Neural progenitor cell (in vitro differentiated cells): ENCODE data around the gene EPHX1. TPM values are rescaled to one million over a fixed set of nuclear protein-coding genes. Genes with fewer than 3 reads are reported as not detected.
A peak's percentile ranks its signal among the peaks of the same experiment; 100 is the strongest.
"Not testable (repeated sequence)": the region's sequence is repeated elsewhere in the genome, so short reads cannot be mapped to it uniquely, and the experiment has no call there.

Experiments used
- DNase-seq: peaks from one replicate; pipeline ENCODE4 v3.0.0-alpha.2; 2016; ENCODE audit warnings: low spot score
- H2AFZ ChIP-seq: fragments of 200-600 bp; sonication (generic); replicated peaks from 2 replicates; pipeline ENCODE4 v1.6.1; 2016; ENCODE audit warnings: antibody characterized with exemption
- H3F3A ChIP-seq: fragments of 200-600 bp; sonication (generic); 2 replicates; pipeline ENCODE4 v1.6.1; 2016; ENCODE audit warnings: antibody characterized with exemption, low read depth
- H3K27ac ChIP-seq: fragments of 200-600 bp; sonication (generic); 2 replicates; pipeline ENCODE4 v1.5.1; 2016; ENCODE audit warnings: mild to moderate bottlenecking
- H3K27me3 ChIP-seq: fragments of 200-600 bp; sonication (generic); 2 replicates; pipeline ENCODE4 v1.6.1; 2016; ENCODE audit warnings: mild to moderate bottlenecking, moderate library complexity
- H3K36me3 ChIP-seq: fragments of 200-600 bp; sonication (generic); 2 replicates; pipeline ENCODE4 v1.5.1; 2016
- H3K4me1 ChIP-seq: fragments of 200-600 bp; sonication (generic); 2 replicates; pipeline ENCODE4 v1.6.1; 2016; ENCODE audit warnings: mixed run types
- H3K4me2 ChIP-seq: fragments of 200-600 bp; sonication (generic); 2 replicates; pipeline ENCODE4 v1.6.1; 2016
- H3K4me3 ChIP-seq: fragments of 200-600 bp; sonication (generic); 2 replicates; pipeline ENCODE4 v1.5.1; 2016
- H3K79me2 ChIP-seq: fragments of 200-600 bp; sonication (generic); 2 replicates; pipeline ENCODE4 v1.6.1; 2016; ENCODE audit warnings: low read depth
- H3K9ac ChIP-seq: fragments of 200-600 bp; sonication (generic); 2 replicates; pipeline ENCODE4 v1.6.1; 2016
- H3K9me3 ChIP-seq: fragments of 200-600 bp; sonication (generic); 2 replicates; pipeline ENCODE4 v1.5.1; 2016; ENCODE audit warnings: low read depth
- H4K20me1 ChIP-seq: fragments of 200-600 bp; sonication (generic); 2 replicates; pipeline ENCODE4 v1.6.1; 2016; ENCODE audit warnings: low read depth
- H3K27ac Mint-ChIP-seq: 3 replicates; pipeline ENCODE4 v1.8.0; 2021; ENCODE audit warnings: mixed read lengths
- H3K27me3 Mint-ChIP-seq: 2 replicates; pipeline ENCODE4 v1.8.0; 2022; ENCODE audit warnings: low read depth, mild to moderate bottlenecking, inconsistent platforms, moderate library complexity, mixed read lengths; ENCODE audit not compliant: insufficient read depth
- H3K36me3 Mint-ChIP-seq: 3 replicates; pipeline ENCODE4 v1.8.0; 2021; ENCODE audit warnings: mixed read lengths
- H3K4me1 Mint-ChIP-seq: 3 replicates; pipeline ENCODE4 v1.8.0; 2021; ENCODE audit warnings: mixed read lengths
- H3K4me3 Mint-ChIP-seq: 3 replicates; pipeline ENCODE4 v1.8.0; 2021; ENCODE audit warnings: mild to moderate bottlenecking, moderate library complexity, mixed read lengths
- H3K9me3 Mint-ChIP-seq: 3 replicates; pipeline ENCODE4 v1.8.0; 2020; ENCODE audit warnings: mixed read lengths
- CTCF ChIP-seq: fragments of 200-600 bp; sonication (generic); IDR thresholded peaks from 2 replicates; pipeline ENCODE4 v1.5.1; 2017; ENCODE audit warnings: antibody characterized with exemption, mild to moderate bottlenecking
- EZH2 ChIP-seq: fragments of 200-600 bp; sonication (generic); IDR thresholded peaks from 2 replicates; pipeline ENCODE4 v1.6.1; 2017; ENCODE audit warnings: antibody characterized with exemption, mild to moderate bottlenecking, moderate library complexity
- EZH2phosphoT487 ChIP-seq: fragments of 200-600 bp; sonication (generic); IDR thresholded peaks from 2 replicates; pipeline ENCODE4 v1.6.1; 2017; ENCODE audit warnings: antibody characterized with exemption
- total RNA-seq: library from RNA; depleted of rRNA; stranded (reverse); fragments of >200 nt; gene quantifications from 2 replicates; pipeline ENCODE4 v1.2.3, GENCODE V29; 2015; ENCODE audit warnings: low replicate concordance

The EPHX1 gene
- total RNA-seq, 1 donor from 2014 or later: 4.3 TPM

GRCh38 chr1:225814381-225814780, 4.5 kb downstream of the EPHX1 start:
- H2AFZ ChIP-seq: no peak overlapping the region
- H3K4me3 ChIP-seq: no peak overlapping the region
- no peak overlapping the region for H3K4me2 ChIP-seq
- Mint-ChIP-seq H3K9me3 (no peaks in the 10 kb centered on the region), H3K27me3 (peaks cover 10% of the 10 kb centered on the region), H3K4me3 (no peak overlapping the region), H3K36me3 (no peaks in the 10 kb centered on the region), H3K27ac (no peak overlapping the region), H3K4me1 (peaks cover 44% of the 10 kb centered on the region)
- H3K9ac ChIP-seq: no peak overlapping the region
- no peak overlapping the region for H3K27ac ChIP-seq
- no peaks in the 10 kb centered on the region for H3K9me3 ChIP-seq
- H3K79me2 ChIP-seq: no peaks in the 10 kb centered on the region
- peaks cover 47% of the 10 kb centered on the region for H3K4me1 ChIP-seq
- no peak for DNase-seq
- H3K36me3 ChIP-seq: no peaks in the 10 kb centered on the region
- peaks cover 20% of the 10 kb centered on the region for H3F3A ChIP-seq
- peaks cover 30% of the 10 kb centered on the region for H4K20me1 ChIP-seq
- peaks cover 23% of the 10 kb centered on the region for H3K27me3 ChIP-seq
- TF ChIP-seq EZH2phosphoT487: no peak
- TF ChIP-seq EZH2: no peak
- TF ChIP-seq CTCF: no peak

GRCh38 chr1:225815090-225815489, 5.2 kb downstream of the EPHX1 start:
- not testable (repeated sequence) for H3K9me3 Mint-ChIP-seq, H3K27ac ChIP-seq, H3K36me3 Mint-ChIP-seq, H3K4me3 Mint-ChIP-seq, H2AFZ ChIP-seq, H3K9ac ChIP-seq, H3K4me2 ChIP-seq, H3K36me3 ChIP-seq, H3K4me3 ChIP-seq, H3K27me3 Mint-ChIP-seq, H3K27ac Mint-ChIP-seq, DNase-seq, H3K79me2 ChIP-seq, H3K9me3 ChIP-seq
- H4K20me1 ChIP-seq: peaks cover 27% of the 10 kb centered on the region
- H3K4me1 ChIP-seq: peaks cover 47% of the 10 kb centered on the region
- H3K27me3 ChIP-seq: peaks cover 20% of the 10 kb centered on the region
- peaks cover 44% of the 10 kb centered on the region for H3K4me1 Mint-ChIP-seq
- H3F3A ChIP-seq: peaks cover 15% of the 10 kb centered on the region

GRCh38 chr1:225815526-225816178, 5.7 kb downstream of the EPHX1 start:
- H3K9me3 ChIP-seq: no peaks in the 10 kb centered on the region
- no peak overlapping the region for H3K27ac ChIP-seq
- Mint-ChIP-seq H3K36me3 (no peaks in the 10 kb centered on the region), H3K4me1 (peaks cover 41% of the 10 kb centered on the region), H3K9me3 (no peaks in the 10 kb centered on the region), H3K4me3 (no peak overlapping the region), H3K27me3 (peaks cover 6% of the 10 kb centered on the region), H3K27ac (peak overlapping the region; percentile 36)
- peaks cover 10% of the 10 kb centered on the region for H3F3A ChIP-seq
- no peak overlapping the region for H3K9ac ChIP-seq
- H3K36me3 ChIP-seq: no peaks in the 10 kb centered on the region
- no peak overlapping the region for H3K4me3 ChIP-seq
- H2AFZ ChIP-seq: no peak overlapping the region
- peaks cover 47% of the 10 kb centered on the region for H3K4me1 ChIP-seq
- no peak for TF ChIP-seq CTCF
- no peak for TF ChIP-seq EZH2
- TF ChIP-seq EZH2phosphoT487: no peak
- peaks cover 15% of the 10 kb centered on the region for H3K27me3 ChIP-seq
- peak; percentile 31 for DNase-seq
- no peaks in the 10 kb centered on the region for H3K79me2 ChIP-seq
- H3K4me2 ChIP-seq: no peak overlapping the region
- peaks cover 24% of the 10 kb centered on the region for H4K20me1 ChIP-seq

GRCh38 chr1:225816643-225817538, 7.0 kb downstream of the EPHX1 start:
- H3K4me3 Mint-ChIP-seq: no peak overlapping the region
- no peak for DNase-seq

More at GRCh38 chr1:225816643-225817538, 7.0 kb downstream of the EPHX1 start:
- TF ChIP-seq EZH2phosphoT487: no peak
- TF ChIP-seq EZH2: no peak
- TF ChIP-seq CTCF: no peak
- H3K36me3 ChIP-seq: no peaks in the 10 kb centered on the region
- Mint-ChIP-seq H3K9me3 (no peaks in the 10 kb centered on the region), H3K27ac (no peak overlapping the region), H3K4me1 (peaks cover 30% of the 10 kb centered on the region), H3K36me3 (no peaks in the 10 kb centered on the region), H3K27me3 (peaks cover 4% of the 10 kb centered on the region)
- peaks cover 12% of the 10 kb centered on the region for H4K20me1 ChIP-seq
- H2AFZ ChIP-seq: no peak overlapping the region
- no peak overlapping the region for H3K4me2 ChIP-seq
- H3F3A ChIP-seq: peaks cover 10% of the 10 kb centered on the region
- no peak overlapping the region for H3K27ac ChIP-seq
- H3K79me2 ChIP-seq: no peaks in the 10 kb centered on the region
- peaks cover 37% of the 10 kb centered on the region for H3K4me1 ChIP-seq
- no peak overlapping the region for H3K9ac ChIP-seq
- no peaks in the 10 kb centered on the region for H3K9me3 ChIP-seq
- H3K27me3 ChIP-seq: peaks cover 3% of the 10 kb centered on the region
- no peak overlapping the region for H3K4me3 ChIP-seq
